Inferior parietal cortex (tissue), 1 donor: Measurements from ENCODE around the gene CBLC.
A peak's percentile ranks its signal among the peaks of the same experiment; 100 is the strongest.

Experiments
- DNase-seq: peaks from one replicate; pipeline ENCODE4 v3.0.0-alpha.2; 2016; ENCODE audit errors: extremely low spot score

The CBLC gene

GRCh38 chr19:44777715-44778347 is at the start of gene CBLC:
Gene CBLC, plus strand, starts transcription at chr19:44777890. Its CDS starts 42 bp downstream, at chr19:44777932.
- DNase-seq = no peak

- no peak for DNase-seq
Observed at GRCh38 chr19:44728178-44728577, 49.5 kb upstream of the CBLC start.

GRCh38 chr19:44729516-44730033 is 48.1 kb upstream of the CBLC start:
- no peak for DNase-seq

- DNase-seq = no peak
Observed at GRCh38 chr19:44731081-44731480, 46.6 kb upstream of the CBLC start.

GRCh38 chr19:44731622-44732021 is 46.1 kb upstream of the CBLC start:
- DNase-seq = no peak

GRCh38 chr19:44732235-44733014 is 45.3 kb upstream of the CBLC start:
- no peak for DNase-seq

- DNase-seq = no peak
Observed at GRCh38 chr19:44734357-44734756, 43.3 kb upstream of the CBLC start.

- no peak for DNase-seq
Observed at GRCh38 chr19:44735011-44735410, 42.7 kb upstream of the CBLC start.

GRCh38 chr19:44737238-44738071 is 40.2 kb upstream of the CBLC start:
- no peak for DNase-seq

- DNase-seq = no peak
Observed at GRCh38 chr19:44738136-44738535, 39.6 kb upstream of the CBLC start.

- DNase-seq = no peak
Observed at GRCh38 chr19:44738603-44739558, 38.8 kb upstream of the CBLC start.

GRCh38 chr19:44740351-44740824 is 37.3 kb upstream of the CBLC start:
- no peak for DNase-seq

- DNase-seq = no peak
Observed at GRCh38 chr19:44741258-44741731, 36.4 kb upstream of the CBLC start.

- peak; percentile 77 for DNase-seq
Observed at GRCh38 chr19:44741841-44742329, 35.8 kb upstream of the CBLC start.

GRCh38 chr19:44742330-44743061 is 35.2 kb upstream of the CBLC start:
- no peak for DNase-seq

GRCh38 chr19:44744871-44745332 is 32.8 kb upstream of the CBLC start:
- DNase-seq = no peak

- no peak for DNase-seq
Observed at GRCh38 chr19:44745341-44745831, 32.3 kb upstream of the CBLC start.

GRCh38 chr19:44745887-44746600 is 31.6 kb upstream of the CBLC start:
- no peak for DNase-seq

GRCh38 chr19:44746616-44746945 is 31.1 kb upstream of the CBLC start:
- DNase-seq = no peak
